Subcutaneous abdominal adipose tissue (tissue), 5 donors: ENCODE data around the gene POM121L2.
"Not testable (repeated sequence)": the region's sequence is repeated elsewhere in the genome, so short reads cannot be mapped to it uniquely, and the experiment has no call there.

Source experiments
- H3K27ac ChIP-seq: one replicate; pipeline ENCODE4 v1.7.0; 2013; ENCODE audit warnings: low read depth, mild to moderate bottlenecking, inconsistent platforms, low read length, moderate library complexity
- H3K27me3 ChIP-seq, 5 donors: one replicate each; pipeline ENCODE4 v1.7.0; 2013; ENCODE audit warnings: low read length in 5 of 5, inconsistent platforms in 1 of 5; ENCODE audit not compliant: control insufficient read depth in 5 of 5, insufficient read depth in 4 of 5
- H3K36me3 ChIP-seq, 5 donors: one replicate each; pipeline ENCODE4 v1.7.0; 2013; ENCODE audit warnings: low read length in 5 of 5; ENCODE audit not compliant: control insufficient read depth in 5 of 5, insufficient read depth in 5 of 5
- H3K4me1 ChIP-seq, 5 donors: one replicate each; pipeline ENCODE4 v1.7.0; 2013; ENCODE audit warnings: low read length in 5 of 5, mild to moderate bottlenecking in 3 of 5, moderate library complexity in 1 of 5; ENCODE audit not compliant: control insufficient read depth in 5 of 5, insufficient read depth in 5 of 5
- H3K4me3 ChIP-seq, 5 donors: one replicate each; pipeline ENCODE4 v1.7.0; 2013; ENCODE audit warnings: low read length in 5 of 5, low read depth in 1 of 5
- H3K9ac ChIP-seq, 5 donors: one replicate each; pipeline ENCODE4 v1.7.0; 2013; ENCODE audit warnings: low read length in 5 of 5, mild to moderate bottlenecking in 4 of 5, moderate library complexity in 3 of 5
- H3K9me3 ChIP-seq, 5 donors: one replicate each; pipeline ENCODE4 v1.7.0; 2013; ENCODE audit warnings: low read length in 5 of 5; ENCODE audit not compliant: control insufficient read depth in 5 of 5
- donor health status: healthy.
- donor health status: healthy.
- donor health status: healthy.
- donor health status: healthy.
- donor health status: healthy.

The POM121L2 gene

GRCh38 chr6:27267003-27267402, 45.1 kb downstream of the POM121L2 start:
- H3K36me3 ChIP-seq, H3K4me3 ChIP-seq, H3K27ac ChIP-seq, H3K9ac ChIP-seq, H3K9me3 ChIP-seq, H3K4me1 ChIP-seq: not testable (repeated sequence)
- H3K27me3 ChIP-seq: peaks cover 5 to 18% (median 12%) of the 10 kb centered on the region in 5 donors

- H3K27me3 ChIP-seq: peaks cover 5 to 37% (median 22%) of the 10 kb centered on the region in 5 donors
Observed at GRCh38 chr6:27263886-27264285, 48.2 kb downstream of the POM121L2 start.

GRCh38 chr6:27260836-27261375, 51.2 kb downstream of the POM121L2 start:
- Histone ChIP-seq H3K27ac (no peak overlapping the region), H3K27me3 (peaks cover 2 to 36% (median 12%) of the 10 kb centered on the region in 5 donors), H3K9me3 (no peaks in the 10 kb centered on the region), H3K9ac (no peak overlapping the region), H3K4me1 (peaks cover 0 to 4% (median 0%) of the 10 kb centered on the region in 5 donors), H3K36me3 (no peaks in the 10 kb centered on the region), H3K4me3 (peak overlapping the region in 1 of 5 donors; percentile 11)

More at GRCh38 chr6:27263886-27264285, 48.2 kb downstream of the POM121L2 start:
- Histone ChIP-seq H3K9me3 (no peaks in the 10 kb centered on the region), H3K4me3 (no peak overlapping the region), H3K27ac (no peak overlapping the region), H3K4me1 (peaks cover 0 to 4% (median 0%) of the 10 kb centered on the region in 5 donors), H3K36me3 (no peaks in the 10 kb centered on the region), H3K9ac (no peak overlapping the region)

- Histone ChIP-seq H3K9me3 (no peaks in the 10 kb centered on the region), H3K4me3 (no peak overlapping the region), H3K36me3 (no peaks in the 10 kb centered on the region), H3K27me3 (peaks cover 2 to 33% (median 12%) of the 10 kb centered on the region in 5 donors), H3K4me1 (peaks cover 0 to 4% (median 0%) of the 10 kb centered on the region in 5 donors), H3K27ac (no peak overlapping the region), H3K9ac (no peak overlapping the region)
Observed at GRCh38 chr6:27260369-27260768, 51.7 kb downstream of the POM121L2 start.
